Stimulated activated naive CD8-positive, alpha-beta T cell treated with anti-CD3 and anti-CD28 coated beads, Interleukin-15, Interleukin-2, amounts not matched to agents 100 U/mL and 50 U/mL, for 24 hours (primary cell): Measurements from ENCODE around the gene CCK.
A peak's percentile ranks its signal among the peaks of the same experiment; 100 is the strongest.

Source experiments
- ATAC-seq: fragments of 150-1000 bp; cut with Tn5 transposase; one replicate; pipeline ENCODE4 v1.10.0; 2021
- DNase-seq: peaks from one replicate; pipeline ENCODE4 v3.0.0; 2021

Gene CCK

DNA sequence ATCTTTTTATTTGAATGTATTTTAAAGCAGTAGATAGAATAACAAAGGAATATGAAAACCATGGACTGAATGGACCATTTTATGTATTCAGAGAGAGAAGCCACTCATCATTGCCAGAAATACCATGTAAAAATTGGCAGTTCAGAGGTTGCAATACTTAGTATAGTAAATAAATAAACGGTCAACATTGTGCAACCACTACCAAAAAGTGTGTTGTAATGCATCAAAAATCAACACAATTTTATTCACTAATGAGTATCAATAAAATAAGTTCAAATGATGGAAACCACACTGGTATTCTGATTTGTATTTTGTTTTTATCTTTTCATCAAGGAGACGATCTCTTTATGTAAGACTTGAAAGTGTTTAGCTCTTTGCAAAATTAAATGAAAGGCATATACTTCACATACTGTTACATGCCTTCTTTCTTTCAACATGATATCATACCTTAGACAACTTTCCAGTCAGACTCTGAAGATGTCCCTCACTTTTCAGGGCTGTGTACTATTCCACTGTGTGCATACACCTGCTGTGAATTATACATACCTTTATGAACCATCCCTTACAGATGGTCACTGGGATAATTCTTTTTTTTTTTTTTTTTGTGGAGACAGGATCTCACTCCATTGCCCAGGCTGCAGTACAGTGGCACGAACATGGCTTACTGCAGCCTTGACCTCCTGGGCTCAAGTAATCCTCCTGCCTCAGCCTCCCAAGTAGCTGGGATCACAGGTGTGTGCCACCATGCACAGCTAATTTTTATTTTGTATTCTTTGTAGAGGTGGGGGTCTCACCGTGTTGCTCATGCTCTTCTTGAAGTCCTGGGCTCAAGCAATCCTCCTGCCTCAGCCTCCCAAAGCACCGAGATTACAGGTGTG lies 40.3 kb downstream of the CCK start:
- no peak for DNase-seq
- ATAC-seq: no peak

GRCh38 chr3:42224658-42225421 lies 41.1 kb downstream of the CCK start:
- DNase-seq: no peak
- no peak for ATAC-seq

DNA sequence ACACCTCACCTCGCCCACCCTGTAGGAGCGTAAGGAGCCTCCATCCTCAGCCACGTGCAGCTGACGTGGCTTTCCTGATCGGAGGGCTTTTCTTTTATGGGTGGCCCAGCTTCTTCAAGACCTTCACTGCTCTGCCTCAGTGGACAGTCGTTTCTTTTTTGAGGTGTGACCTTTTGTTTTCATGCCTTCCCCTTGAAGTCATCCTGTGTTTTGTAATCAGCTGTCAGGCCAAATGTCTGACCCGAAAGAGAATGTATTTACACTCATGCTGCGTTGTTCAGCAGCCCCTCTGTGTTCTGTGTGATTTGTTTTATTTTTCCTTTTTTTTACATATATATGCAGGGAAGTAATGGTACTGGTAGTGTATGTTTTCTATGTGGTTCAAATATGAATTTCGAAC lies 41.8 kb downstream of the CCK start:
- ATAC-seq (no peak), DNase-seq (no peak)

DNA sequence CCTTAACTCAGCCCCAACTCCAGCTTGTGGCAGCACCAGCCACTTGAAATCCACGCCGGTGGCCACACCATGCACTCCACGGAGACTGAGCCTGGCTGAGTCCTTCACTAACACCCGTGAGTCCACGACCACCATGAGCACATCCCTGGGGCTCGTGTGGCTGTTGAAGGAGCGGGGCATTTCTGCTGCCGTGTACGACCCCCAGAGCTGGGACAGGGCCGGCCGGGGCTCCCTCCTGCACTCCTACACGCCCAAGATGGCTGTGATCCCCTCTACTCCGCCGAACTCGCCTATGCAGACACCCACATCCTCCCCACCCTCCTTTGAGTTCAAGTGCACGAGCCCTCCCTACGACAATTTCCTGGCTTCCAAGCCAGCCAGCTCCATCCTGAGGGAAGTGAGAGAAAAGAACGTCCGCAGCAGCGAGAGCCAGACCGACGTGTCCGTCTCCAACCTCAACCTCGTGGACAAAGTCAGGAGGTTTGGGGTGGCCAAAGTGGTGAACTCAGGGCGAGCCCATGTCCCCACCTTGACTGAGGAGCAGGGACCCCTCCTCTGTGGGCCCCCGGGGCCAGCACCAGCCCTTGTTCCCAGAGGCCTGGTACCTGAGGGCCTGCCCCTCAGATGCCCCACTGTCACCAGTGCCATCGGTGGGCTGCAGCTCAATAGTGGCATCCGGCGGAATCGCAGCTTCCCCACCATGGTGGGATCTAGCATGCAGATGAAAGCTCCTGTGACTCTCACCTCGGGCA lies 42.9 kb downstream of the CCK start:
- DNase-seq (no peak), ATAC-seq (no peak)

DNA sequence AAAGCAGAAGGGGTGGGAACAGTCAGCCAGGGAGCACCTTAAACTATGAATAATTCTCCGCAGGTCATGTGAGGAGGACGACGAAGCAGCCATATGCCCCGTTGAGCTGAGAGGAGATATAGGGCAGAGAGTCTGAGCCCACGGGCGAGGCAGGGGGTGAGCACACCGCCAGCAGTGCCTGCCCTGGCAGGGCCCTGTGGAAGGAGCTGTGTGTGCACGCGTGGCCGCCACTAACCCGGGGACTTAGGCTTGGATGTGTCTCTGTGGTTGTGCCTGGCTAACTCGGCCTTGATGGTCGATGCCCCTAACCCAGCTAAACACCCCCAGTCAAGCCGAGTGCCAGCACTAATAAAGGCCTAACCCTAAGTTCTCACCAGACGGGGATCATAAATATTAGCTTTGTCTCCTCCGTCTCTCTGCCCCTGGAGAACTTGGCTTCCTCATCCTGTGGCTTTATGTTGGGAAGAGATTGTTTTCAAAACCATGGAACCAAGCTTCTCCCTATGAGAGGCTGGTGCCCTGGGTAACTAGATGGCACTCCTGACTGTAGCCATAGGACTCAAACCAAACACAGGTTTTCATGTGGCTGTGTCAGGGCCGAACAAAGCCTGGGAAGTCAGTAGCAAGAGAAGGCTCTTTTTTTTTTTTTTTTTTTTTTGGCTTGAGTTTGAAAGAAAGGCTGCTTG lies 45.4 kb downstream of the CCK start:
- ATAC-seq (no peak), DNase-seq (no peak)

DNA sequence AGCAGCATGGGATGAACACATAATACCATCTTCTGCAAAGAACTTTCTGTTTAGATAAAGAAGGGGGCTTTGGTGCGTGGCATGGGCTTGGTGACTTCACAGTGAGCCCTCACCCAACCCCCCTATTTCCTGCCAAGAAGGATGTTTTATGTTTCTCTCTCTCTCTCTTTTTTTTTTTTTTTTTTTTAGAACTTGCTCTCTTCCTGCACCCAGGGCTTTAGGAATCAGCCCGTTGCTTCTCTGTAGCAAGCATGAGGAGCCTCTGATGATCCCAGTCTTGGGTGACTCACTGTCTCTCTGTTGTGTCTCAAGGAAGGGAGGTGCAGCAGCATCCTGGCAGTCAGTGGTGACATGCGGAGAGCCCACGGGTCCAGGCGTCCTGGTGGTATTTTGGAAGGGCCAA lies 49.1 kb downstream of the CCK start:
- DNase-seq (no peak), ATAC-seq (peak; percentile 34)

GRCh38 chr3:42216302-42216701 lies 49.7 kb downstream of the CCK start:
- DNase-seq: no peak

GRCh38 chr3:42214565-42215283 lies 51.3 kb downstream of the CCK start:
- ATAC-seq (no peak), DNase-seq (no peak)

More at GRCh38 chr3:42216302-42216701, 49.7 kb downstream of the CCK start:
- peak; percentile 28 for ATAC-seq

DNA sequence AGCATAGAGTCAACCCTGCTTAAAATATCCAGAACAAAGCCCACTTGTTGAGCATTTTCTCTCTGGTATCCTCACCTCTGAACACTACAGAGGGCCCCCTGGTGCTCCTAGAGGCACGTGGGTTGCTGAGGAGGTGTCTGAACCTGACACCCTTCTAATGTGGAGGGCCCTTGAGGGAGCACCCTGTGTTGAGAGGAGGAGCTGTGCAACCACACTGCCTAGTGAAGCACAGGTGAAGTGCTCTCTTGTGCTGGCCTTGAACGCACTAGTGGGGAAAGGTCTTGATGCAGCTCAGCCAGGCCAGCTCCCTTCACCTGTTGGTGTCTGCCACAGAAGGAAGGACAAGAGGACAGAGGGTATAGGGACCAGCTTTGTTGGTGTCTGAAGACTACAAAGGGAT lies 51.9 kb downstream of the CCK start:
- DNase-seq (no peak), ATAC-seq (peak; percentile 24)

- ATAC-seq (peak; percentile 42), DNase-seq (peak; percentile 18)
Observed at GRCh38 chr3:42213417-42213816, 52.6 kb downstream of the CCK start.

- no peak for ATAC-seq
- DNase-seq: no peak
Observed at GRCh38 chr3:42210726-42211125, 55.3 kb downstream of the CCK start.

GRCh38 chr3:42209917-42210316 lies 56.1 kb downstream of the CCK start:
- no peak for DNase-seq
- ATAC-seq: no peak
